Measurements from ENCODE around the gene DMRT2. TPM values are rescaled to one million over a fixed set of nuclear protein-coding genes. Genes with fewer than 3 reads are reported as not detected.

DMRT2 gene
- total RNA-seq, 6 experiments from 2014 or later, result not detected

DNA sequence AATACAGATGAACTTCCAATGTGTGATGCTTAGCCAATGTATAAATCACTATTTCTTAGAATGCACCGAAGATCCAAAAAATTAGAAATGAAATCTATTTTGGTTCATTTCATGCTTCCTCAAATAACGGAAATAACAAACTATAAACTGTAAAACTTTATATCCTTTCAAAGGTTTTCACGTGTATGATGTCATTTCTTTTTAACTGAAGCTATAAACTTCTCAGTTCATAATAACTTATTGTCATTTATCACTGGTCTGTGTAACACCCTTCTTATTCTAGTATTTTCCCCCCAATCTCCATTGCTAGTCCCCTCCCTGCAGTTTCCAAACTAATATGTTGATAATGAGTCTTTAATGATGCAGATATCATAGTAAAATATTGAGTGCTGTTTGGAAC is 36.4 kb downstream of the DMRT2 start:
- H3K4me3 Mint-ChIP-seq, result no peak overlapping the region
- TF ChIP-seq, protein P1, sequence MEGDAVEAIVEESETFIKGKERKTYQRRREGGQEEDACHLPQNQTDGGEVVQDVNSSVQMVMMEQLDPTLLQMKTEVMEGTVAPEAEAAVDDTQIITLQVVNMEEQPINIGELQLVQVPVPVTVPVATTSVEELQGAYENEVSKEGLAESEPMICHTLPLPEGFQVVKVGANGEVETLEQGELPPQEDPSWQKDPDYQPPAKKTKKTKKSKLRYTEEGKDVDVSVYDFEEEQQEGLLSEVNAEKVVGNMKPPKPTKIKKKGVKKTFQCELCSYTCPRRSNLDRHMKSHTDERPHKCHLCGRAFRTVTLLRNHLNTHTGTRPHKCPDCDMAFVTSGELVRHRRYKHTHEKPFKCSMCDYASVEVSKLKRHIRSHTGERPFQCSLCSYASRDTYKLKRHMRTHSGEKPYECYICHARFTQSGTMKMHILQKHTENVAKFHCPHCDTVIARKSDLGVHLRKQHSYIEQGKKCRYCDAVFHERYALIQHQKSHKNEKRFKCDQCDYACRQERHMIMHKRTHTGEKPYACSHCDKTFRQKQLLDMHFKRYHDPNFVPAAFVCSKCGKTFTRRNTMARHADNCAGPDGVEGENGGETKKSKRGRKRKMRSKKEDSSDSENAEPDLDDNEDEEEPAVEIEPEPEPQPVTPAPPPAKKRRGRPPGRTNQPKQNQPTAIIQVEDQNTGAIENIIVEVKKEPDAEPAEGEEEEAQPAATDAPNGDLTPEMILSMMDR (IDR thresholded peaks at IDR 0.05), result no peak
- no peaks in the 10 kb centered on the region for H3K36me3 Mint-ChIP-seq (ENCODE audit: low read depth)

DNA sequence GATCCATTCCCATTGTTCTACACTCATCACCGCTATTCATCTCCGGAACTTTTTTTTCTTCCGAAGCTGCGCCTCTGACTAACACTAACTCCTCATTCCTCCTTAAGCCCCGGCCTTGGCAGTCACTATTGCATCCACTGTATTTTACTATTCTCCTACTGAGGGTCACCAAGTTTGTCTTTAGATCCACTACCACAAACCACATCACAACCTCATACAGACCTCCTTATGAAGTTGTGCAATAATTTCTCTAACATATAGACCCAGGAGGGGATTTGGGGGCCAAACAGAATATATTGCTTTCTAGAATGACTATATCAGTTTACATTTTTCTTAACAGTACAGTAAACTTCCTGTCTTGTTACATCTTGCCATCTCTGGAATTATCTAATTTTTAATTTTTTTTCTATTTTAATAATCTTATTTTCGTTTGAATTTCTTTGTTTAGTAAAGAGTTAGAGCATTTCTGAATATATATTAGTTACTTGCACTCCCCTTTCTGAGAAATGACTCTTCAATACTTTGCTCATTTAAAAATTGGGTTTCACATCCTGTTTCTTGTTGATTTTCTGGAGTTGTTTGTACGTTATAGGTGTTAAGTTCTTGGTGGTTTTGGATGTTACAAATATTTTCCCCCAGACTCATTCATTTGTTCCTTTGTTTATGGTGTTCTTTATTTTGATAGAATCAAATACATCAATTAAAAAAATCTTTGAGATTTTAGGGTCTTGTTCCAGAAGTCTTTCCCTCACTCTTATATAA is 37.1 kb downstream of the DMRT2 start:
- Mint-ChIP-seq H3K36me3 (ENCODE audit: low read depth) (no peaks in the 10 kb centered on the region), H3K4me3 (no peak overlapping the region), H3K4me1 (ENCODE audit: low read depth) (no peaks in the 10 kb centered on the region), H3K27ac (no peak overlapping the region), H3K27me3 (ENCODE audit: insufficient read depth) (no peaks in the 10 kb centered on the region; the same call in 1 of the 2 replicates), H3K9me3 (peaks cover 11% of the 10 kb centered on the region; the same call in 1 of the 2 replicates)
- TF ChIP-seq, protein P1 (IDR thresholded peaks at IDR 0.05), result no peak
- DNase-seq, result no peak

More for the DNA sequence above, 36.4 kb downstream of the DMRT2 start:
- Mint-ChIP-seq H3K9me3 (peaks cover 11% of the 10 kb centered on the region; the same call in 1 of the 2 replicates), H3K27me3 (ENCODE audit: insufficient read depth) (no peaks in the 10 kb centered on the region; the same call in 1 of the 2 replicates), H3K4me1 (ENCODE audit: low read depth) (no peaks in the 10 kb centered on the region), H3K27ac (no peak overlapping the region)
- DNase-seq, result no peak

DNA sequence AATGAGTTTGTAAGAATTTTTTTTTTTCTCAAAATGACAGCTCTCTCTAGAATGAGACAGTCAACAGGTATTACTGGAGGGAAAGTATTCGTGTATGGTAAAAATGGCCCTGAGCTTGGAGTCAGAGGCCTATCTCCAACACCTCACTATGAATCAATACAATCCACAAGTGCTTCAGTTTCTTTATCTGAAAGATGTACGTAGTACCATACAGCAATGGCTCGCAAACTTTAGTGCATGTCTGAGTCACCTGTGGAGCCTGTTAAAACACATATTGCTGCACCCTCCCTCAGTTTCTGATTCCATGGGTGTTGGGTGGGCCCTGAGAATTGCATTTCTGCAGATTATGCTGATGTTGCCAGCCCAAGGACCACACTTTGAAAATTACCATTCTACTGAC is 44.6 kb downstream of the DMRT2 start:
- DNase-seq, result no peak
- H3K4me1 Mint-ChIP-seq (ENCODE audit: low read depth), result no peaks in the 10 kb centered on the region
- H3K36me3 Mint-ChIP-seq (ENCODE audit: low read depth), result no peaks in the 10 kb centered on the region
- TF ChIP-seq, protein P1 (IDR thresholded peaks at IDR 0.05), result no peak
- H3K4me3 Mint-ChIP-seq, result no peak overlapping the region
- H3K27ac Mint-ChIP-seq, result no peak overlapping the region
- peaks cover 6% of the 10 kb centered on the region; the same call in 1 of the 2 replicates for H3K9me3 Mint-ChIP-seq
- peaks cover 2% of the 10 kb centered on the region; the same call in 1 of the 2 replicates for H3K27me3 Mint-ChIP-seq (ENCODE audit: insufficient read depth)

DNA sequence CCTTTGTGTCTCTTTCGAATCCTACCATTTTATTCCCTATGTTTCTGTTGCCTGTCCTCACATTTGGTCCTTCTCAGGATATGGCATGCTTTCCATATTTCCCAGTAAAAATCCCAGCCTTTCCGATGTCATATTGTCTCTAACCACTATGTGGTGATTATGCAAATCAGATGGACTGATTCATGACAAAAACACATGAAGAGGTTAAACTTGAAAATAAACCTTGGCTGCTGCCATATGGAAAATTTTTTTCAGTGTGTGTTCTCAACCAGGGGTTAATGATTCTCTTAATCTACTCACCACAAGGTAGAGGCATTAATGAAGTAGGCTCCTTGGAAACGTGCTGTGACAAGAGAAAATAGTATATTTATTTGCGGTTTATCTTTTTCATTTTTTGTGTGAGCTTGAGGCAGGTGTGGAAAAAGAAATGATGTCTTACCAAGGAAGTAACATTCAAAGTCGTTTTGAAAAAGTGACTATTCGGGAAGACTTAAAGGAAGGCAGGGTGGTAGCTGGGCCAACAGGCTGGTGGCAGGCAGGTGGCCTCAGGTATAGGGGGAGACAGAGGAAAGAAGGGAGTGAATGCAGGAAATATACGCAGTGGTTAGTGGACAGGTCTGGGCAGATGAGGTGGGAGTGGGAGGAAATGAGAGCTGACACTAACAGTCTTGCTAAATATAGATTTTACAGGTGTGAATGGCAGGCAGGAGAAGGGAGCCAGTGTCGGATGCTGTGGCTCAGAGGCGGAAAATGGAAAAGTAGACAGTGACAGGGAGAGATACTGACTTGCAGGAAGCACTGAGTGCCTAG is 46.2 kb downstream of the DMRT2 start:
- H3K27ac Mint-ChIP-seq, result no peak overlapping the region
- H3K4me1 Mint-ChIP-seq (ENCODE audit: low read depth), result no peaks in the 10 kb centered on the region
- no peaks in the 10 kb centered on the region for H3K36me3 Mint-ChIP-seq (ENCODE audit: low read depth)
- H3K27me3 Mint-ChIP-seq (ENCODE audit: insufficient read depth), result peaks cover 2% of the 10 kb centered on the region; the same call in 1 of the 2 replicates
- H3K4me3 Mint-ChIP-seq, result no peak overlapping the region
- peaks cover 6% of the 10 kb centered on the region; the same call in 1 of the 2 replicates for H3K9me3 Mint-ChIP-seq
- TF ChIP-seq, protein P1 (IDR thresholded peaks at IDR 0.05), result no peak
- no peak for DNase-seq

DNA sequence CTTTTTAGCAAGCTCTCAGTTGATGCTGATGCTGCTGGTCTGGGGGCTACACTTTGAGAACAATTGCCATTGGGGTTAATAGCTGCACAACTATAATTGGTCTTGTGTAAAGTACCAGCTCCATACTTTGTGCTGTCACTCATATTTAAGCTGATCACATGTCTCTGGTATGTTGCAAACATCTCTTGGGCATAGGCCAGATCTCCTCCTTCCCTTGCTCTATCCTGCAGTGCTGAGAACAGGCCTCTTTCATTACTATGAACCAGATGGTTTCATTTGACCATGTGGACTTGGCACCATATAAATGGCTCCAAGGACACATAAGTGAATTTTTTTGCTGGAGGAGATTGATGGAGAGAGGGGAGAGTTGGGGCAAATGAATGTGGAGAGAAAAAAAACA is 48.4 kb downstream of the DMRT2 start:
- Mint-ChIP-seq H3K27ac (no peak overlapping the region), H3K27me3 (ENCODE audit: insufficient read depth) (peaks cover 2% of the 10 kb centered on the region; the same call in 1 of the 2 replicates)
- TF ChIP-seq, protein P1 (IDR thresholded peaks at IDR 0.05), result no peak

More for the DNA sequence above, 48.4 kb downstream of the DMRT2 start:
- Mint-ChIP-seq H3K9me3 (peaks cover 6% of the 10 kb centered on the region; the same call in 1 of the 2 replicates), H3K4me1 (ENCODE audit: low read depth) (no peaks in the 10 kb centered on the region), H3K36me3 (ENCODE audit: low read depth) (no peaks in the 10 kb centered on the region), H3K4me3 (no peak overlapping the region)
- DNase-seq, result no peak

Data from HFFc6 (cell line).